H1 (cell line): ENCODE results near the gene ASAP2. TPM values are rescaled to one million over a fixed set of nuclear protein-coding genes. Genes with fewer than 3 reads are reported as not detected.

ENCODE experiments used
- CTCF ChIA-PET: fragments of 300-600 bp; sonication (Branson Sonifier 250); formaldehyde crosslinking; loops from one replicate; lab custom pipeline; 2021; ENCODE audit not compliant: partially characterized antibody; lab: Charles Lee
- POLR2A ChIA-PET: fragments of 300-600 bp; sonication (Branson Sonifier 250); formaldehyde crosslinking; loops from one replicate; lab custom pipeline; 2021; ENCODE audit warnings: inconsistent platforms; ENCODE audit not compliant: partially characterized antibody; lab: Charles Lee
- DNase-seq, 2 experiments: peaks; one replicate each; pipeline versions ENCODE4 v3.0.0 to v3.0.0-alpha.2; 2010 to 2022; ENCODE audit warnings: low spot score in 2 of 2, low read depth in 1 of 2, mixed read lengths in 1 of 2
- FAIRE-seq: peaks from 2 replicates; lab custom pipeline; 2011; peaks lifted over from hg19 to GRCh38; lab: Jason Lieb, UNC
- H2AFZ ChIP-seq: 2 replicates; pipeline ENCODE4 v1.8.1; 2012; ENCODE audit warnings: low read length, inconsistent platforms
- H2AK5ac ChIP-seq: 2 replicates; pipeline ENCODE4 v1.6.1; 2013; ENCODE audit warnings: low read depth, low read length
- H2BK120ac ChIP-seq: replicated peaks from 2 replicates; pipeline ENCODE3; 2013; ENCODE audit warnings: low read depth, low read length, inconsistent platforms
- H2BK12ac ChIP-seq: 2 replicates; pipeline ENCODE4 v1.6.1; 2013; ENCODE audit warnings: low read depth, low read length
- H2BK15ac ChIP-seq: 2 replicates; pipeline ENCODE4 v1.6.1; 2013; ENCODE audit warnings: low read length
- H2BK20ac ChIP-seq: 2 replicates; pipeline ENCODE4 v1.6.1; 2013; ENCODE audit warnings: low read length
- H2BK5ac ChIP-seq: 2 replicates; pipeline ENCODE4 v1.6.1; 2013; ENCODE audit warnings: low read depth, low read length
- H3K14ac ChIP-seq: 2 replicates; pipeline ENCODE4 v1.6.1; 2013; ENCODE audit warnings: inconsistent platforms; ENCODE audit not compliant: insufficient read length
- H3K18ac ChIP-seq: 2 replicates; pipeline ENCODE4 v1.6.1; 2013; ENCODE audit warnings: low read length; ENCODE audit errors: extremely low read depth
- H3K23ac ChIP-seq: 2 replicates; pipeline ENCODE4 v1.6.1; 2013; ENCODE audit warnings: inconsistent platforms; ENCODE audit not compliant: insufficient read length
- H3K23me2 ChIP-seq: 2 replicates; pipeline ENCODE4 v1.6.1; 2013; ENCODE audit warnings: low read depth, low read length
- H3K27ac ChIP-seq: 2 replicates; pipeline ENCODE4 v1.6.1; 2011; ENCODE audit warnings: low read depth, low read length, inconsistent platforms
- H3K27me3 ChIP-seq, 4 experiments: replicated peaks in 1 of 4; 1 replicate in 1 of 4; 2 replicates in 3 of 4; pipeline versions ENCODE4 v1.6.1 to v1.8.1; 2011 to 2013; ENCODE audit warnings: low read length in 3 of 4, mild to moderate bottlenecking in 3 of 4, inconsistent platforms in 2 of 4, mixed read lengths in 2 of 4, moderate library complexity in 1 of 4; ENCODE audit not compliant: control insufficient read depth in 3 of 4, insufficient read depth in 3 of 4; ENCODE audit errors: extremely low read depth in 1 of 4
- H3K36me3 ChIP-seq, 4 experiments: 2 replicates each; pipeline versions ENCODE4 v1.6.1 to v1.8.1; 2011 to 2013; ENCODE audit warnings: mild to moderate bottlenecking in 4 of 4, low read length in 3 of 4, moderate library complexity in 2 of 4, control low read depth in 1 of 4, inconsistent platforms in 1 of 4; ENCODE audit not compliant: insufficient read depth in 4 of 4, control insufficient read depth in 2 of 4
- H3K4ac ChIP-seq: replicated peaks from 2 replicates; pipeline ENCODE3; 2013; ENCODE audit warnings: low read length, low read depth, mixed read lengths, inconsistent platforms; ENCODE audit not compliant: insufficient read length
- H3K4me1 ChIP-seq, 4 experiments: replicated peaks in 1 of 4; 1 replicate in 1 of 4; 2 replicates in 3 of 4; pipeline versions ENCODE4 v1.6.1 to v1.8.1; 2011 to 2013; ENCODE audit warnings: low read length in 3 of 4, inconsistent platforms in 2 of 4, mixed read lengths in 1 of 4; ENCODE audit not compliant: insufficient read depth in 4 of 4, control insufficient read depth in 3 of 4
- H3K4me2 ChIP-seq, 2 experiments: 2 replicates each; pipeline versions ENCODE4 v1.6.1 to v1.8.1; 2011 to 2013; ENCODE audit warnings: low read depth in 2 of 2, low read length in 2 of 2, control low read depth in 1 of 2, inconsistent platforms in 1 of 2, mild to moderate bottlenecking in 1 of 2; ENCODE audit not compliant: insufficient read depth in 1 of 2
- H3K4me3 ChIP-seq, 4 experiments: fragments of 200-600, 300-600 bp in 1 of 4; sonication (generic), shearing (Covaris generic), sonication (Bioruptor Twin) in 1 of 4; 2 replicates each; pipeline versions ENCODE4 v1.5.1 to v1.8.1; 2011 to 2016; ENCODE audit warnings: low read length in 4 of 4, low read depth in 3 of 4, control low read depth in 2 of 4, inconsistent platforms in 2 of 4, mild to moderate bottlenecking in 2 of 4, mixed read lengths in 1 of 4, moderate library complexity in 1 of 4; ENCODE audit not compliant: insufficient read depth in 2 of 4; ENCODE audit errors: extremely low read depth in 1 of 4
- H3K56ac ChIP-seq: replicated peaks from 2 replicates; pipeline ENCODE3; 2013; ENCODE audit warnings: low read depth, mild to moderate bottlenecking, mixed read lengths, low read length, inconsistent platforms; ENCODE audit not compliant: insufficient read length
- H3K79me1 ChIP-seq: 2 replicates; pipeline ENCODE4 v1.6.1; 2013; ENCODE audit warnings: low read depth, low read length, control low read depth
- H3K79me2 ChIP-seq, 2 experiments: 2 replicates each; pipeline versions ENCODE4 v1.6.1 to v1.8.1; 2012 to 2013; ENCODE audit warnings: low read length in 2 of 2, mild to moderate bottlenecking in 2 of 2, inconsistent platforms in 1 of 2; ENCODE audit not compliant: insufficient read depth in 2 of 2, control insufficient read depth in 1 of 2
- H3K9ac ChIP-seq, 4 experiments: replicated peaks in 1 of 4; 1 replicate in 1 of 4; 2 replicates in 3 of 4; pipeline versions ENCODE4 v1.6.1 to v1.8.1; 2011 to 2013; ENCODE audit warnings: low read depth in 3 of 4, low read length in 3 of 4, control low read depth in 2 of 4, mild to moderate bottlenecking in 2 of 4, moderate library complexity in 2 of 4, inconsistent platforms in 1 of 4; ENCODE audit errors: extremely low read depth in 1 of 4
- H3K9me3 ChIP-seq, 2 experiments: 2 replicates each; pipeline versions ENCODE4 v1.6.1 to v1.8.1; 2012 to 2013; ENCODE audit warnings: mild to moderate bottlenecking in 2 of 2, moderate library complexity in 2 of 2, control low read depth in 1 of 2, inconsistent platforms in 1 of 2, low read depth in 1 of 2, low read length in 1 of 2, mixed read lengths in 1 of 2; ENCODE audit not compliant: insufficient read depth in 2 of 2
- H4K20me1 ChIP-seq, 2 experiments: replicated peaks in 1 of 2; 2 replicates each; pipeline versions ENCODE3 to v1.8.1; 2011 to 2013; ENCODE audit warnings: inconsistent platforms in 2 of 2, low read length in 2 of 2, mild to moderate bottlenecking in 1 of 2; ENCODE audit not compliant: insufficient read depth in 2 of 2, control insufficient read depth in 1 of 2
- H4K5ac ChIP-seq: 2 replicates; pipeline ENCODE4 v1.6.1; 2013; ENCODE audit warnings: low read length, low read depth, mixed read lengths, inconsistent platforms; ENCODE audit not compliant: insufficient read length
- H4K8ac ChIP-seq: 2 replicates; pipeline ENCODE4 v1.8.0; 2013; ENCODE audit warnings: mild to moderate bottlenecking, moderate library complexity, low read length, inconsistent platforms; ENCODE audit not compliant: insufficient read depth; ENCODE audit errors: extremely low read depth
- H4K91ac ChIP-seq: replicated peaks from 2 replicates; pipeline ENCODE3; 2013; ENCODE audit warnings: low read length, mixed read lengths, inconsistent platforms; ENCODE audit not compliant: insufficient read length
- CTBP2 ChIP-seq: IDR thresholded peaks from 2 replicates; pipeline ENCODE4 v1.7.0; 2011; ENCODE audit warnings: borderline replicate concordance, mild to moderate bottlenecking, moderate library complexity, mixed read lengths, low read length; ENCODE audit not compliant: insufficient read depth, insufficient read length
- FOSL1 ChIP-seq: IDR thresholded peaks from 2 replicates; pipeline ENCODE4 v1.6.1; 2011; ENCODE audit warnings: mild to moderate bottlenecking, low read depth, low read length, moderate library complexity; ENCODE audit not compliant: insufficient read depth
- KDM5A ChIP-seq: fragments of 200-600 bp; IDR thresholded peaks from 2 replicates; pipeline ENCODE4 v1.7.1; 2012; ENCODE audit warnings: mild to moderate bottlenecking, low read length, inconsistent platforms, mixed read lengths
- POU5F1 ChIP-seq: IDR thresholded peaks from 2 replicates; pipeline ENCODE4 v1.6.1; 2011; ENCODE audit warnings: low read depth, mild to moderate bottlenecking, low read length, moderate library complexity
- SIX5 ChIP-seq: IDR thresholded peaks from 2 replicates; pipeline ENCODE4 v1.6.1; 2011; ENCODE audit warnings: mild to moderate bottlenecking, low read depth, low read length
- WGBS, 2 experiments: shearing (Covaris generic) in 1 of 2; methylation state at CpG; one replicate each; pipeline versions ENCODE4 v1.1.6 to v1.1.7; 2013 to 2015; ENCODE audit warnings: low lambda C conversion rate in 2 of 2, mixed read lengths in 2 of 2, inconsistent platforms in 1 of 2, low coverage in 1 of 2, missing lambda C conversion rate in 1 of 2; ENCODE audit not compliant: insufficient replicate concordance in 2 of 2, insufficient coverage in 1 of 2, insufficient read length in 1 of 2; ENCODE audit errors: extremely low coverage in 1 of 2, missing lambda C conversion rate in 1 of 2; 5-methylcytosine and 5-hydroxymethylcytosine counted together
- polyA plus RNA-seq, 7 experiments: library from polyadenylated mRNA; depleted of rRNA in 3 of 7; stranded (reverse) in 5 of 7; unstranded in 2 of 7; fragments of >200 nt in 5 of 7; fragments of 200-250 nt in 2 of 7; gene quantifications; 1 replicate in 5 of 7; 2 replicates in 1 of 7; 4 replicates in 1 of 7; pipeline versions ENCODE4 v1.2.1 to v1.2.3, GENCODE V29; 2011 to 2013; ENCODE audit warnings: missing spikeins in 2 of 7, mixed read lengths in 2 of 7
- total RNA-seq: library from RNA; stranded (reverse); fragmentation: NEBNext Ultra II Directional; extraction: Animal tissue kit (Norgen Biotek cat#: 25700); gene quantifications from 2 replicates; pipeline ENCODE4 v1.2.1, GENCODE V29; 2021

Gene ASAP2
- total and polyA plus RNA-seq, 2 of the 8 experiments (the other 6 are each of a cell fraction or from before 2014, with no cell fraction given) = 10.2 to 18.7 TPM

GRCh38 chr2:9236867-9237266 is 30.3 kb downstream of the ASAP2 start:
- no peak overlapping the region for H2BK5ac ChIP-seq
- H3K4me3 ChIP-seq = no peak overlapping the region
- WGBS, 2 experiments = 90% methylated on average over 5 of the region's 6 CpGs; no CpG with 5 or more reads in 1 of the 2 experiments
- FAIRE-seq (no peak), DNase-seq (no peak)
- H4K91ac ChIP-seq = no peak overlapping the region
- no peak overlapping the region for H2BK12ac ChIP-seq
- no peaks in the 10 kb centered on the region for H3K9me3 ChIP-seq
- no peak overlapping the region for H2AFZ ChIP-seq
- H2BK120ac ChIP-seq = no peak overlapping the region
- H3K79me1 ChIP-seq = peaks cover 8% of the 10 kb centered on the region; the same call in 1 of the 2 replicates
- H3K27ac ChIP-seq = no peak overlapping the region
- CTCF ChIA-PET = interaction anchor here (0.6 to 1.3 kb wide), 3 partner anchors 10 to 94 kb away, joined by 3 to 4 read pairs (median 4); no protein-coding TSS in a partner anchor
- no peak overlapping the region for H2BK15ac ChIP-seq
- H3K27me3 ChIP-seq = no peaks in the 10 kb centered on the region; a peak in 1 of 7 replicates
- H2AK5ac ChIP-seq = no peak overlapping the region
- H3K4me1 ChIP-seq = peaks cover 0 to 2% (median 0%) of the 10 kb centered on the region in 4 experiments; a peak in 2 of 7 replicates
- H4K8ac ChIP-seq = no peak overlapping the region
- no peak overlapping the region for H3K4ac ChIP-seq
- H3K79me2 ChIP-seq = peaks cover 0 to 64% of the 10 kb centered on the region in 2 experiments; a peak in 2 of 4 replicates
- H3K23ac ChIP-seq = no peak overlapping the region
- H3K56ac ChIP-seq = no peak overlapping the region
- H4K20me1 ChIP-seq = peaks cover 2 to 4% of the 10 kb centered on the region in 2 experiments
- no peaks in the 10 kb centered on the region for H3K23me2 ChIP-seq
- no peak overlapping the region for H2BK20ac ChIP-seq
- no peak overlapping the region for H3K9ac ChIP-seq
- H4K5ac ChIP-seq = no peak overlapping the region
- H3K36me3 ChIP-seq = no peaks in the 10 kb centered on the region
- POLR2A ChIA-PET = no interaction called here
- no peak overlapping the region for H3K4me2 ChIP-seq
- H3K14ac ChIP-seq = no peak overlapping the region
- H3K18ac ChIP-seq = no peak overlapping the region
- TF ChIP-seq KDM5A (no peak), POU5F1 (no peak), CTBP2 (no peak), FOSL1 (no peak), SIX5 (no peak)
